PFSK-1 (cell line): Measurements from ENCODE around the gene SNCA.

Experiments used
- FOXP2 ChIP-seq: optimal IDR thresholded peaks from 2 replicates; pipeline ENCODE3; 2011; ENCODE audit warnings: borderline replicate concordance, control low read depth, inconsistent platforms; ENCODE audit not compliant: insufficient read depth; ENCODE audit errors: extremely low read length, extremely low read depth
- POLR2AphosphoS5 ChIP-seq: IDR thresholded peaks from 2 replicates; pipeline ENCODE4 v1.6.1; 2012; ENCODE audit warnings: low read depth, mild to moderate bottlenecking, control low read depth, low read length, moderate library complexity
- REST ChIP-seq, 2 experiments: IDR thresholded peaks; 2 replicates each; pipeline versions ENCODE4 v1.6.1 to v1.8.0; 2011 to 2012; ENCODE audit warnings: low read depth in 2 of 2, low read length in 2 of 2, control low read depth in 1 of 2, inconsistent platforms in 1 of 2, mild to moderate bottlenecking in 1 of 2, moderate library complexity in 1 of 2; ENCODE audit not compliant: insufficient read depth in 1 of 2
- SIN3A ChIP-seq: IDR thresholded peaks from 2 replicates; pipeline ENCODE4 v1.6.1; 2012; ENCODE audit warnings: mild to moderate bottlenecking, low read length, moderate library complexity, borderline replicate concordance; ENCODE audit not compliant: insufficient read depth
- TAF1 ChIP-seq: IDR thresholded peaks from 2 replicates; pipeline ENCODE4 v1.6.1; 2012; ENCODE audit warnings: low read length, control low read depth, borderline replicate concordance; ENCODE audit not compliant: insufficient read depth

GRCh38 chr4:89685277-89685676 lies 151.7 kb downstream of the SNCA start:
- TF ChIP-seq POLR2AphosphoS5 (no peak), FOXP2 (no peak), SIN3A (no peak), REST (IDR thresholded peaks at IDR 0.05; ENCODE audit: insufficient read depth in 1 of 2, low read depth in 2 of 2, low read length in 2 of 2) (no peak), TAF1 (no peak)
